GM21786 (cell line): Measurements from ENCODE around the gene GORASP2.
"Not testable (repeated sequence)": the region's sequence is repeated elsewhere in the genome, so short reads cannot be mapped to it uniquely, and the experiment has no call there.

Experiments
- ATAC-seq: cut with Tn5 transposase; IDR thresholded peaks from one replicate; pipeline ENCODE4 v1.9.1; 2021; ENCODE audit not compliant: unreplicated experiment

Gene GORASP2

GRCh38 chr2:170928824-170929685 is at the start of gene GORASP2:
Gene GORASP2 (plus strand): TSS chr2:170929253. CDS start chr2:170929341, 88 bp downstream.
- peak; percentile 91 for ATAC-seq

GRCh38 chr2:170881840-170882239 is 47.2 kb upstream of the GORASP2 start:
- ATAC-seq, result no peak

- no peak for ATAC-seq
These were observed 46.3 kb upstream of the GORASP2 start for GRCh38 chr2:170882758-170883157.

- ATAC-seq, result no peak
These were observed 45.4 kb upstream of the GORASP2 start for GRCh38 chr2:170883683-170884082.

- ATAC-seq, result no peak
These were observed 43.8 kb upstream of the GORASP2 start for GRCh38 chr2:170885130-170885791.

- no peak for ATAC-seq
These were observed 42.7 kb upstream of the GORASP2 start for GRCh38 chr2:170886386-170886785.

GRCh38 chr2:170887496-170887895 is 41.6 kb upstream of the GORASP2 start:
- no peak for ATAC-seq

- no peak for ATAC-seq
These were observed 41.2 kb upstream of the GORASP2 start for GRCh38 chr2:170887896-170888295.

- ATAC-seq, result no peak
These were observed 37.2 kb upstream of the GORASP2 start for GRCh38 chr2:170891893-170892292.

GRCh38 chr2:170892391-170892951 is 36.6 kb upstream of the GORASP2 start:
- ATAC-seq, result no peak

- no peak for ATAC-seq
These were observed 33.9 kb upstream of the GORASP2 start for GRCh38 chr2:170895023-170895757.

- ATAC-seq, result no peak
These were observed 32.4 kb upstream of the GORASP2 start for GRCh38 chr2:170896622-170897021.

GRCh38 chr2:170897108-170897507 is 31.9 kb upstream of the GORASP2 start:
- ATAC-seq, result no peak

GRCh38 chr2:170905864-170906263 is 23.2 kb upstream of the GORASP2 start:
- no peak for ATAC-seq

- no peak for ATAC-seq
These were observed 17.7 kb upstream of the GORASP2 start for GRCh38 chr2:170911314-170911889.

GRCh38 chr2:170914994-170915666 is 13.9 kb upstream of the GORASP2 start:
- not testable (repeated sequence) for ATAC-seq

GRCh38 chr2:170917219-170917913 is 11.7 kb upstream of the GORASP2 start:
- ATAC-seq, result no peak

GRCh38 chr2:170917957-170918356 is 11.1 kb upstream of the GORASP2 start:
- ATAC-seq, result no peak

- not testable (repeated sequence) for ATAC-seq
These were observed 7.2 kb upstream of the GORASP2 start for GRCh38 chr2:170921873-170922272.
